Esophagus muscularis mucosa (tissue), 4 donors: Measurements from ENCODE around the gene PIGZ.

Experiments
- CTCF ChIP-seq, 3 experiments: fragments of 200-600 bp in 2 of 3; fragments of 450-650 bp in 1 of 3; sonication (generic) in 2 of 3; IDR thresholded peaks; one replicate each; pipeline ENCODE4 v1.5.1; 2017 to 2019; ENCODE audit warnings: antibody characterized with exemption in 3 of 3, mild to moderate bottlenecking in 2 of 3, moderate library complexity in 1 of 3
- EP300 ChIP-seq: sonication (generic); formaldehyde crosslinking; IDR thresholded peaks from one replicate; pipeline ENCODE4 v1.6.1; 2017; ENCODE audit warnings: antibody characterized with exemption
- POLR2A ChIP-seq: fragments of 450-650 bp; IDR thresholded peaks from one replicate; pipeline ENCODE4 v1.6.1; 2017; ENCODE audit warnings: antibody characterized with exemption, moderate library complexity, mild to moderate bottlenecking, low read depth
- POLR2AphosphoS5 ChIP-seq, 2 donors: sonication (generic); formaldehyde crosslinking; IDR thresholded peaks; one replicate each; pipeline ENCODE4 v1.6.1; 2017; ENCODE audit warnings: antibody characterized with exemption in 2 of 2

- TF ChIP-seq POLR2AphosphoS5 (IDR thresholded peaks at IDR 0.05): no peak
- TF ChIP-seq CTCF (IDR thresholded peaks at IDR 0.05): no peak
- TF ChIP-seq POLR2A: no peak
- TF ChIP-seq EP300: no peak
Observed at GRCh38 chr3:196931157-196931556, 37.5 kb downstream of the PIGZ start.
